Endodermal cell (in vitro differentiated cells): ENCODE data around the gene CLDN22. TPM values are rescaled to one million over a fixed set of nuclear protein-coding genes. Genes with fewer than 3 reads are reported as not detected.
A peak's percentile ranks its signal among the peaks of the same experiment; 100 is the strongest.

Source experiments
- DNase-seq: peaks from one replicate; pipeline ENCODE4 v3.0.0-alpha.2; 2017
- H3K27ac ChIP-seq: 2 replicates; pipeline ENCODE4 v1.5.1; 2013; ENCODE audit warnings: mild to moderate bottlenecking, low read depth, low read length, moderate library complexity
- H3K27me3 ChIP-seq: 2 replicates; pipeline ENCODE4 v1.6.1; 2013; ENCODE audit warnings: mild to moderate bottlenecking, low read length, moderate library complexity; ENCODE audit not compliant: insufficient read depth, control insufficient read depth, poor library complexity, severe bottlenecking
- H3K36me3 ChIP-seq: 2 replicates; pipeline ENCODE4 v1.7.0; 2013; ENCODE audit warnings: mild to moderate bottlenecking, low read length, moderate library complexity; ENCODE audit not compliant: control insufficient read depth, insufficient read depth
- H3K4me1 ChIP-seq: one replicate; pipeline ENCODE4 v1.7.0; 2013; ENCODE audit warnings: low read length; ENCODE audit not compliant: control insufficient read depth, insufficient read depth
- H3K4me3 ChIP-seq: 2 replicates; pipeline ENCODE4 v1.5.1; 2013; ENCODE audit warnings: mild to moderate bottlenecking, low read length, moderate library complexity
- H3K9ac ChIP-seq: 2 replicates; pipeline ENCODE4 v1.6.1; 2013; ENCODE audit warnings: mild to moderate bottlenecking, low read length, moderate library complexity; ENCODE audit not compliant: poor library complexity, severe bottlenecking; ENCODE audit errors: extremely low read depth
- H3K9me3 ChIP-seq: 2 replicates; pipeline ENCODE4 v1.6.1; 2013; ENCODE audit warnings: mild to moderate bottlenecking, low read length, moderate library complexity; ENCODE audit not compliant: control insufficient read depth
- H3K27ac Mint-ChIP-seq: 2 replicates; pipeline ENCODE4 v1.8.0; 2020; ENCODE audit warnings: mixed read lengths
- H3K27me3 Mint-ChIP-seq: 2 replicates; pipeline ENCODE4 v1.8.0; 2021; ENCODE audit warnings: mild to moderate bottlenecking, mixed read lengths; ENCODE audit not compliant: insufficient read depth
- H3K36me3 Mint-ChIP-seq: 2 replicates; pipeline ENCODE4 v1.8.0; 2020; ENCODE audit warnings: low read depth, mixed read lengths
- H3K4me1 Mint-ChIP-seq: 2 replicates; pipeline ENCODE4 v1.8.0; 2020; ENCODE audit warnings: mixed read lengths
- H3K4me3 Mint-ChIP-seq: 2 replicates; pipeline ENCODE4 v1.8.0; 2020; ENCODE audit warnings: mild to moderate bottlenecking, moderate library complexity, mixed read lengths
- H3K9me3 Mint-ChIP-seq: 2 replicates; pipeline ENCODE4 v1.8.0; 2020; ENCODE audit warnings: mild to moderate bottlenecking, mixed read lengths
- WGBS, 2 experiments: methylation state at CpG; one replicate each; pipeline versions ENCODE4 v1.1.5 to v1.1.7; 2013; ENCODE audit warnings: missing lambda C conversion rate in 2 of 2, mixed read lengths in 1 of 2; ENCODE audit not compliant: insufficient coverage in 1 of 2, insufficient read length in 1 of 2; 5-methylcytosine and 5-hydroxymethylcytosine counted together
- total RNA-seq, 2 donors: library from RNA; stranded (reverse); fragmentation: NEBNext Ultra II Directional in 1 of 2; extraction: Animal tissue kit (Norgen Biotek cat#: 25700) in 1 of 2; gene quantifications; 2 replicates in 1 of 2; 3 replicates in 1 of 2; pipeline ENCODE4 v1.2.1, GENCODE V29; 2021
- TF ChIP-seq, protein P1 (sequence below): fragments of 200-600 bp; sonication (generic); conservative IDR thresholded peaks from 2 replicates; pipeline ENCODE4 v1.5.0; 2021; ENCODE audit warnings: antibody characterized with exemption, mild to moderate bottlenecking

The CLDN22 gene
- total RNA-seq, 2 donors from 2014 or later, result 0.15 TPM; not detected in 1

DNA sequence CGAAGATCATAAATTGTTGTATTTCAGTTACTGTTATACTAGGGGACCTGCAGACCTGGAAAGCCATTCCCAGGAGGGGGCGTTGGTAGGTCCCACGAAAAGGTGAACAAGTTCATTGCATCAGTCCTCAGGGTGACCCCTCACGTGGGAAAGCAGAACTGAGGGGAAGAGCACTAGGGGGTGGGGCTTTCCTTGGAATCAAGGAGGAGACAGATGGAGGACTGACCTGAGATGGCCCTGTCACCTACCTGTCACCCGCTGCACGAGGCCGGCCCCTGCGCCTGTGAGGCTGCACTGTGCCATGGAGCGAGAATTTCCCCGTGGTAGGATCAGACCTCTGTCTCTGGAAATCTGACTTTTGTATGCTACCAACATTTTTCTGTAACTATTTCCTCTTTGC, 43.9 kb upstream of the CLDN22 start:
- TF ChIP-seq, protein P1, sequence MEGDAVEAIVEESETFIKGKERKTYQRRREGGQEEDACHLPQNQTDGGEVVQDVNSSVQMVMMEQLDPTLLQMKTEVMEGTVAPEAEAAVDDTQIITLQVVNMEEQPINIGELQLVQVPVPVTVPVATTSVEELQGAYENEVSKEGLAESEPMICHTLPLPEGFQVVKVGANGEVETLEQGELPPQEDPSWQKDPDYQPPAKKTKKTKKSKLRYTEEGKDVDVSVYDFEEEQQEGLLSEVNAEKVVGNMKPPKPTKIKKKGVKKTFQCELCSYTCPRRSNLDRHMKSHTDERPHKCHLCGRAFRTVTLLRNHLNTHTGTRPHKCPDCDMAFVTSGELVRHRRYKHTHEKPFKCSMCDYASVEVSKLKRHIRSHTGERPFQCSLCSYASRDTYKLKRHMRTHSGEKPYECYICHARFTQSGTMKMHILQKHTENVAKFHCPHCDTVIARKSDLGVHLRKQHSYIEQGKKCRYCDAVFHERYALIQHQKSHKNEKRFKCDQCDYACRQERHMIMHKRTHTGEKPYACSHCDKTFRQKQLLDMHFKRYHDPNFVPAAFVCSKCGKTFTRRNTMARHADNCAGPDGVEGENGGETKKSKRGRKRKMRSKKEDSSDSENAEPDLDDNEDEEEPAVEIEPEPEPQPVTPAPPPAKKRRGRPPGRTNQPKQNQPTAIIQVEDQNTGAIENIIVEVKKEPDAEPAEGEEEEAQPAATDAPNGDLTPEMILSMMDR, result no peak
- Histone ChIP-seq H3K9ac (no peak overlapping the region), H3K4me3 (no peak overlapping the region), H3K27ac (no peak overlapping the region), H3K36me3 (no peaks in the 10 kb centered on the region), H3K4me1 (peaks cover 7% of the 10 kb centered on the region), H3K27me3 (no peaks in the 10 kb centered on the region), H3K9me3 (peaks cover 12% of the 10 kb centered on the region)
- Mint-ChIP-seq H3K27ac (no peak overlapping the region), H3K27me3 (no peaks in the 10 kb centered on the region), H3K9me3 (no peaks in the 10 kb centered on the region), H3K4me3 (no peak overlapping the region), H3K36me3 (no peaks in the 10 kb centered on the region), H3K4me1 (peaks cover 21% of the 10 kb centered on the region)
- 83 to 86% methylated on average over 10 of the region's 10 CpGs for WGBS, 2 experiments
- peak; percentile 71 for DNase-seq

DNA sequence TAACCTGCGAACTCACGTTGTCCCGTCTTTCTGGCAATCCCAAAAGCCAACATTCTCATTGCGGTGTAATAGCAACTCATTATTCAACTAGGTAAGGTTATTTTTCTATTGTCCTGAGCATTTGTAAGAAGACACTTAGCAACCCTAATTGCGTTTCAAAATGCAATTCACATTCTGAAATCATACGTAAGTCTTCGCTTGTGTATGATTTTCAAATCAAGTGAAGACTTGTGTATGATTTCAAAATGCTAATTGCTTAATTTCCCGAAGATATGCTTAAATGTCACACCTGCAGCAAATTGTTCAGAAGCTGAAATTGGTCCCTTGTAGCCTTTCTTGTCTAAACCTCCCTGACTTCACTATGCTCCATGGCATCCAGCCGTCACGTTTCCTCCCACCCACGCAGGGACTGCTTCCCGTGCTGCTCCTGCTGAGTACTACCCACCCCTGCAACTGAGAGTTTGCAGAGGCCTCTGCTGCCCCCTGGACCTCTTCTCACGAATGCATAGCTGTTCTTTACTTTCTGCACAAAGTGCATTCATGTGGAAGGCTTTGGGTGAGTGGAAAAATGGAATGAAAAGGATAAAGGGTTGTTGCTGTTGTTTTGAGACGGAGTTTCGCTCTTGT, 43.0 kb upstream of the CLDN22 start:
- Histone ChIP-seq H3K36me3 (no peaks in the 10 kb centered on the region), H3K27me3 (no peaks in the 10 kb centered on the region), H3K4me1 (peaks cover 7% of the 10 kb centered on the region), H3K9me3 (peaks cover 12% of the 10 kb centered on the region), H3K27ac (no peak overlapping the region), H3K9ac (no peak overlapping the region), H3K4me3 (no peak overlapping the region)
- H3K4me3 Mint-ChIP-seq, result no peak overlapping the region
- no peaks in the 10 kb centered on the region for H3K27me3 Mint-ChIP-seq
- 80% methylated on average over 11 to 15 of the region's 15 CpGs for WGBS, 2 experiments
- H3K36me3 Mint-ChIP-seq, result no peaks in the 10 kb centered on the region
- H3K27ac Mint-ChIP-seq, result no peak overlapping the region
- DNase-seq, result peak; percentile 70
- no peaks in the 10 kb centered on the region for H3K9me3 Mint-ChIP-seq
- peaks cover 22% of the 10 kb centered on the region for H3K4me1 Mint-ChIP-seq
- TF ChIP-seq, protein P1, result peak; percentile 65

DNA sequence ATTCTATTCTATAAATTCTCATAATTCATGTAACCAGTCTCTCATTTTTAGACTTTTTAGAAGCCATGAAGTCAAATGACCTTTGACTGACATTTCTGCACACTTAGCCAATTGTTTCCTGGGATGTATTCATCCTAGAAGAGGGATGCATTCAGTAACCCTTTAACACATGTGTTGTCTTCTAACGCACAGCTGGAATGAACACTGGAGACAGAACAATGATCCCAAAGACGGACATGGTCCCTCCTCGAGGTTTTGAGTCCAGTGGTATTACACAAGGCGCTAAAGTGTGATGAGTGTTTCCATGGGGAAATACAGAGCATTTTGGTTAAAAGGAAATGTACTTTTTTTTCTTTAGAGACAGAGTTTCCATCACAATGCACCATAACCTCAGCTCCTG, 42.0 kb upstream of the CLDN22 start:
- H3K36me3 Mint-ChIP-seq, result no peaks in the 10 kb centered on the region
- H3K9ac ChIP-seq, result no peak overlapping the region

More for the DNA sequence above, 42.0 kb upstream of the CLDN22 start:
- no peaks in the 10 kb centered on the region for H3K9me3 Mint-ChIP-seq
- H3K27me3 Mint-ChIP-seq, result no peaks in the 10 kb centered on the region
- H3K4me3 ChIP-seq, result no peak overlapping the region
- H3K4me3 Mint-ChIP-seq, result no peak overlapping the region
- H3K36me3 ChIP-seq, result no peaks in the 10 kb centered on the region
- H3K4me1 ChIP-seq, result peaks cover 11% of the 10 kb centered on the region
- H3K27me3 ChIP-seq, result no peaks in the 10 kb centered on the region
- peaks cover 12% of the 10 kb centered on the region for H3K9me3 ChIP-seq
- DNase-seq, result no peak
- H3K27ac Mint-ChIP-seq, result no peak overlapping the region
- no peak overlapping the region for H3K27ac ChIP-seq
- TF ChIP-seq, protein P1, result no peak
- peaks cover 27% of the 10 kb centered on the region for H3K4me1 Mint-ChIP-seq
- WGBS, 2 experiments, result 81 to 95% methylated on average over 4 of the region's 4 CpGs
